Posterior cingulate gyrus (tissue), 11 donors: ENCODE data around the gene ZMIZ1.

Experiments used
- DNase-seq, 10 donors: peaks; one replicate each; pipeline versions ENCODE4 v3.0.0 to v3.0.0-alpha.2; 2020 to 2021; ENCODE audit warnings: mixed read lengths in 3 of 10
- intact Hi-C: fragments of 100-400 bp; cut with DNase I; formaldehyde crosslinking; loops from one replicate; pipeline ENCODE4 v1.15.1; 2023

Gene ZMIZ1

GRCh38 chr10:79156334-79157274 lies 87.8 kb downstream of the ZMIZ1 start:
- no peak for DNase-seq
- intact Hi-C loops: no loop called here

GRCh38 chr10:79158004-79158340 lies 89.2 kb downstream of the ZMIZ1 start:
- no peak for DNase-seq
- intact Hi-C loops: no loop called here

DNA sequence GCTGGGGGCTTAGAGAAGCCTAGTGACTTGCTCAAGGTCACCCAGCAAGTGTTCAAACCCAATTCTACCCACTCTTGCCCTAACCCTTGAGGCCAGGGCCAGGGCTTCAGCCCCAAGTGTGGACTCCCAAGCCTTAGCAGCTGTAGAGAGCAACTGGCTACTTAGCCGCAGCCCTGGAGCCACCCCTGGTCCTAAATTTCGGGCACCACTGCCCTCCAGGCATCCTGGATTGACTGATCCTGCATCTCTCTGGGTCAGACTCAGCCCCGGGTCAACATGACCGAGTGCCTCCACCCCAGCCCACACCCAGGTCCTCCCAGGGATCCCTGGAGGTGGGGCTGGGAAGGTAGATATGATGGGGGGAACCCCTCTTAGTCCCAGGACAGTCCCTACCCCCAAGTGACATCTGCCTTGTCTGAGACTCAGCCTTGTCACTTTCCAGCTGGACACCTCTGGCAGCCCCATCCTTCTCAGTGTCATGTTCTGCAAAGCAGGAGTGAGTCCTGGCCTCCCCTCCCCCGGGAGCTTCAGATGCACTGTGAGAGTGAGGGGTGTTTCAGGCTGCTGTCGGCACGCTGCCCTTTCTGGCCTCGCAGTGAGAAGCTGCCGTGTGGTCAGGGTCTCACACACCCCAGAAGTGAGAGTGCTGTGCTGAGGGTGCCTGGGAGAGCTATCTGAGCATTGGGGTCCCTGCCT lies 89.8 kb downstream of the ZMIZ1 start:
- intact Hi-C loops: no loop called here
- DNase-seq: no peak

DNA sequence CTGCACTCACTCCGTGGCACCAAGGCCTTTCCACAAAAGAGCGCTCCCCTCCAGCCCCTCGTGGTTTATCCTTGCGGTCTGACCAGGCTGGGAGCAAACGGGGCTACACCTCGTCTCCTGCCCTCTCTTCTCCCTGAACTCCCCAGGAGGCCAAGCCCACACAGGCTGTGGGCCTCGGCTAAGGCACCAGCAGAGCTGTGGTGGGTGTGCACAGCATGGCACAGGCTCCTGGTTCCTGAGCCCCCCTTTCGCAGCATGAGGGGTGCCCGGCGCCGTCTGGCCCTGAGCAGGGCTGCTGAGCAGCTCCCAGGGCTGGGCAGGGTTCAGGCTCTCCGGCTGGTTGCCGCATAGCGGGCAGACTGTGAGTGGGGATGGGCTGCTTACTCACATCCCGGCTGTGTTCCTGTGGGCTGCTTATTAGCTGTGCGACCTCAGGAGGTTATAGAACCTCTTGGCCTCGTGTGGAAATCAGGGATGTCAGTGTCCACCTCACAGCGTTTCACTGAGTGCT lies 90.4 kb downstream of the ZMIZ1 start:
- intact Hi-C loops: no loop called here
- no peak for DNase-seq

DNA sequence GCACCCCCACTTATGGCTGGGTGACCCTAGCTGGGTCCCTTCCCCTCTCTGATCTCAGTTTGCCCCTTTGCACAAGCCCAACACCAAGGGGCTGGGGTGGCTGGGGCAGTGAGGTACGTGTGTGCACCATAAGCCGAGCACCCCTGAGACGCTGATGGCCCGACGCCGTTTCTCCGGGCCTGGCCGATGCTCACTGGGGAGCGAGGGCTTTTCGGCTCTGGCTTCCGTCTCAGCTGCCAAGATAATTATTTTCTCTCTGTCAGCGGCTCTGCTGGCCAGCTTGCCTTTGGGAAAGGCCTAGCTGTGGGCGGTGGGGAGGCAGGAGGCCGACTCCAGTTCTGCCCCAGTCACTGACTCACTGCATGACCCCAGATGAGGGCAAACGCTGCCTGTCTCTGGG lies 91.0 kb downstream of the ZMIZ1 start:
- intact Hi-C loops: no loop called here
- DNase-seq: peak in 1 of 10 donors; percentile 68

GRCh38 chr10:79160191-79160590 lies 91.4 kb downstream of the ZMIZ1 start:
- intact Hi-C loops: no loop called here
- no peak for DNase-seq

DNA sequence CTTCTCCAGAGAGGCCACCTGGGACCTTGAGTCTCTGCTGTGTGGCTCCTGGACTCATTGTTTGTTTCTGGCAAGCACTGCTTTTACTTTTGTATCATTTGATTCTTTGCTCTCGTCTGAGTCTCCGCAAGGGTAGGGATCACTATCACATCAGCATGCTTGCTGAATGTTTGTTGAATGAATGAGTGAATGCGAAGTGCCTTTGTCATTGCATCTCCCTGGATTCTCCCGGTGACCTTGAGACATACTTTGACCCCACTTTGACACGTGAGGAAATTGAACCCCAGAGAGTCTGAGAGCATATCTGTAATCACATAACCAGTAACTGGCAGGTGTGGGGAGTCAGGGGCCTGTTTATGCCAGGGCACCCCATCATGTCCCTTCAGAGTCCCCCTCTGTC lies 92.8 kb downstream of the ZMIZ1 start:
- intact Hi-C loops: no loop called here
- DNase-seq: no peak

DNA sequence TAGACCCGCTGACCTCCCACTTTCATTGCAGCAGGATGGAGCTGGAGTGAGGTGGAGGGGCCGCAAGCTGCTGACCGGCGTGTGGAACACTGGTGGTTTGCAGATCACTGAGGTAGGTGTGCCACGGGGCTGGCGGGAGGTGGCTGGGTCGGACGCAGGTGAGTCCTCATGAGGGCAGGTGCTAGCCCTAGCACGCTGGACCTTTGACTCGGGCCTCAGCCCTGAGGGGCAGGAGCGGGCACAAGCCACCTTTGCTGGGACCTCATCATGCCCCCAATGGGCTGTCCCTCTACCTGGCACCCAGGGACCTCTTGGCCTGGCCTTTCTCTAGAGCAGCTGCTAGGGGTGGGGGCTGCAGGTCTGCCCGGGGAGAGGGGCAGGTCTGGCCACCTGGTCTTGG lies 93.3 kb downstream of the ZMIZ1 start:
- no peak for DNase-seq
- intact Hi-C loops: no loop called here

GRCh38 chr10:79162861-79163665 lies 94.3 kb downstream of the ZMIZ1 start:
- DNase-seq: no peak

GRCh38 chr10:79163666-79163975 lies 94.9 kb downstream of the ZMIZ1 start:
- intact Hi-C loops: no loop called here
- no peak for DNase-seq

More at GRCh38 chr10:79162861-79163665, 94.3 kb downstream of the ZMIZ1 start:
- intact Hi-C loops: no loop called here

DNA sequence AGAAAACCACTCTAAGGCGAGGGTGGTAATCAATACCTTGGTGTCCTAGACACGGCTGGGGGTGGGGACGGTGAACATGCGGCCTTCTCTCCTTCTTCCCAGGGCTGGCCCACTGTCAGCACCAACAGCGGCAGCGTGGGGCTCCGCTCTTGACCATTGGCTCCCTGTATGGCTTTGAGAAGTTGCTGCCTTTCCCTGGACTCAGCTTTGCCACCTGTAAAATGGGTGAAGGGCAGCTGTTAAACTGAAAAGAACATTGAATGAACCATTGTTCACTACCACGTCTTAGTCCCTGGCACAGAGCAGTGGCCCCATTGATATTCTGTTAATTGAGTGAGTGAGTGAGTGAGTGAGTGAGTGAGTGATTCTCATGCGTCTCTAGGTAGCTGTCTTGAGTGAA lies 95.3 kb downstream of the ZMIZ1 start:
- no peak for DNase-seq
- intact Hi-C loops: no loop called here

- no peak for DNase-seq
- intact Hi-C loops: no loop called here
These were observed 96.5 kb downstream of the ZMIZ1 start for GRCh38 chr10:79165070-79165778.

DNA sequence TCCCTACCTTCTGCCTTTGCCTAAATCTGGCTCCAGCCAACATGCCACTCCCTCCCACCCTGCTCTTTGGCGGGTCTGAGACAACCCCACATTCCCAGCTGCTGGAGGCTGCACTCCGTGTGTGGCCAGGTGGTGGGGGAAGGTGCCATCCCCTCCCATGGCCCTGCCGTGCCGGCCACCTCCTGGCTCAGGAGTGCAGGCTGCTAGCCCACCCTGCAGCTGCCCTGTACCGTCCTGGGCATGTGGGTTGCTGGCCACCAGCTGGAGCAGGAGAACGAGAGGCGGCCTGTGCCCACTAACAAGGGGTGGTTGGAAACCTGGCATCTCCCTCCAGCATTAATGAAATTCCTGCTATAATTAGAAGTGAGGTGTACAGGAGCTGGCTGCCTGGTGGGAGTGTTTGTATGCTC lies 97.6 kb downstream of the ZMIZ1 start:
- DNase-seq: no peak
- intact Hi-C loops: no loop called here

GRCh38 chr10:79166741-79167140 lies 98.0 kb downstream of the ZMIZ1 start:
- intact Hi-C loops: no loop called here
- peak in 1 of 10 donors; percentile 44 for DNase-seq

GRCh38 chr10:79167537-79167936 lies 98.8 kb downstream of the ZMIZ1 start:
- DNase-seq: no peak
- intact Hi-C loops: no loop called here

- intact Hi-C loops: no loop called here
- no peak for DNase-seq
These were observed 99.4 kb downstream of the ZMIZ1 start for GRCh38 chr10:79168210-79168609.

DNA sequence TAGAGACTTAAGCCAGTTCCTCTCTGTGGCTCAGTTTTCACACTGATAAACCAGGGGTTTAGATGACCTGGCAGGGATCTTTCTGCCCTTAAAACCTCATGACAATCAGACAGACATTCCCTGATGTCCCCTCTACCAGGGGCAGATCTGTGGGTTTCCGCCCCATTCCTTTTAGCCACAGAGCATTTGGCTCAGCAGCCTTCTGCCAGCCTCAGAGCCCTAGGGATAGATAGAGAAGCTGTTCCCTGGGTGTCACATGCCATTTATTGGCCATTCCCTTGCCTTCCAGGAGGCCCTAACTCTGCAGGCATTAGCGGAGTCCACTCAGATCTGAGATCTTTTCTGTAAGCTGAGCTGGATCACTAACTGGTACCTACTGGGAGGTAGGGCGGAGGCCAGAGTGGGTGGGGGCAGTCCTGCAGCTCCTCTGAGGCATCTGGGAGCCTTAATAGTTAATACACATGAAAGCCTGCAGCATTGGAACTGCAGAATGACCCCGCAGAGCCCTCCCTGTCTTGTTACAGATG lies 101.5 kb downstream of the ZMIZ1 start:
- intact Hi-C loops: no loop called here

GRCh38 chr10:79170993-79171392 lies 102.2 kb downstream of the ZMIZ1 start:
- intact Hi-C loops: no loop called here

More for the DNA sequence above, 101.5 kb downstream of the ZMIZ1 start:
- no peak for DNase-seq

GRCh38 chr10:79171504-79171903 lies 102.7 kb downstream of the ZMIZ1 start:
- no peak for DNase-seq
- intact Hi-C loops: no loop called here

More at GRCh38 chr10:79170993-79171392, 102.2 kb downstream of the ZMIZ1 start:
- no peak for DNase-seq

DNA sequence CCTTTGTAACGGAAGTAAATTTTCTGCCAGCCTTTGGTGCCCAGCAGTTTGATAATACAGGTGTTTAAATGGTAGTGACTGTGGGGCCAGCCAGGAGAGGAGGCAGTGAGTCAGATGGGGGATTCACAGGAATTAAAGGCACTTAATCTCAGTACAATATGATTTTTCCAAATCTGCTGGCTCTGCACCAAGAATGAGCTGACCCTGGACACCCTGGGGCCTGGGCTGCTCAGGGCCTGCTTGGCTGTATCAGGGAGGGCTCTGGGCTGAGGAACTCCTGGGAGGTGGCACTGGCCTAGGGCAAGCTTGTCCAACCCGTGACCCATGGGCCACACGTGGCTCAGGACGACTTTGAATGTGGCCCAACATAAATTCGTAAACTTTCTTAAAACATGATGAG lies 104.1 kb downstream of the ZMIZ1 start:
- DNase-seq: no peak
- intact Hi-C loops: no loop called here
